HG02885 (cell line): ENCODE measurements around the gene ARHGAP40.
A peak's percentile ranks its signal among the peaks of the same experiment; 100 is the strongest.

Source experiments
- ATAC-seq: cut with Tn5 transposase; IDR thresholded peaks from one replicate; pipeline ENCODE4 v1.9.1; 2021; ENCODE audit warnings: mild to moderate bottlenecking; ENCODE audit not compliant: unreplicated experiment, poor library complexity

Gene ARHGAP40

DNA sequence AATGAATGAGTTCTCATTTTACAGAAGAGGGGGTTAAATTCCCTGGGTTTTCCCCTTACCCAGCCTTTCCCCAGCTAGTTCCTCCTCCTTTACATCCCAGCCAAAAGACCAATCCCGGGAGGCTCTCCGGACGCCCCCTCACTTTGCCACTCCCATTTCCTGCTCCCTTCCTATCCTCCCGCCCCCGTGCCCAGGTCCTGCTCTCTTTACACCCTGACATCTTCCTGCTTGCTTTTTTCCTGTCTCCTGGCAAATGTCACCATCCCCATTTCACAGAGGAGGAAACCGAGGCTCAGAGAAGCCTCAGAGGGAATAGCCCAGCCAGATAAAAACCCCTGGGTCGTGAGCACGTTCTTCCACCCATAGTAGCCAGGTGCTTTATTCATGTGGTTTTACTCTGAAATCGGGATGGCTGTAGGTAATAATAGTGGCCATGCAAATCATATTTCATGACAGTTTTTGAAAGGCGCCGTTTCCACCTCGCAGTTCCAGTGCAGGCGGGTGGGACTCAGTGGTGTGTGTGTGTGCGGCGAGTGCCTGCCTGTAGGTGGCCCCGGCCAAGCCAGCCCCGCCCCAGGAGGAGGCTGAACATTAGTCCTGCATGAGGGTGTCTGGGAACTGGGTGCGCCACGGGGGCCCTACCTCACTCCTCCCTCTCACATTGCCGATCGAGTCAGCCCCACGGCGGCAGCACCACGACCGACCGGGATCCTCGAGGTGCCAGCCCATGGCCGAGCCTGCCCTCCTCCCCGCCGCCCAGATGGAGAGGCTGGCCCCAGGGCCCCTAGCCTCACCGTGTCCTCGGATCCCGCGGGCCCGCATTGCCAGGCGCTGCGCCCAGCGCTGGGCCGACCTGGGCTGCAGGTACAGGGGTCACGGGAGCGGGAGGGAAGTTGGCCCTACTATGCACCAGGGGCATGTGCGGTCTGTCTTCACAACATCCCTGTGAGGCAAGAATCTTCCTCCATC, at the start of gene ARHGAP40:
ARHGAP40 (plus strand) TSS at position 594 of the 969 bp plus-strand sequence.
- ATAC-seq = peak; percentile 48

DNA sequence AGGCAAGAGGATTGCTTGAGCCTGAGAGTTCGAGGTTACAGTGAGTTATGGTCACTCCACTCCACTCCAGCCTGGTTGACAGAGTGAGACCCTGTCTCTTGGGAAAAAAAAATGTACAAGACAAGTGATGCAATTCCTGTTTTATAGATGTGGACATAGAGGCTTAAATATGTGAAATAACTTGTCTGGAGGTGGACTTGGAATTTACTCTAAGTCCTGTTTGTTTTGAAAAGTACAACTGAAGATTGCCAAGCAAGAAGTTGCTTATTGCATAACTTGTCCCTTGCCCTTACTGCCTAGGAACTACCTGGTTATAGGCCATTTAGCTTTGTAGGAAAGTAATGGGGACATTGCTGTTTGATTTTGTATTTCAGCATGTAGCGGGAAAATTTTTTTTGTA, 46.6 kb upstream of the ARHGAP40 start:
- no peak for ATAC-seq

DNA sequence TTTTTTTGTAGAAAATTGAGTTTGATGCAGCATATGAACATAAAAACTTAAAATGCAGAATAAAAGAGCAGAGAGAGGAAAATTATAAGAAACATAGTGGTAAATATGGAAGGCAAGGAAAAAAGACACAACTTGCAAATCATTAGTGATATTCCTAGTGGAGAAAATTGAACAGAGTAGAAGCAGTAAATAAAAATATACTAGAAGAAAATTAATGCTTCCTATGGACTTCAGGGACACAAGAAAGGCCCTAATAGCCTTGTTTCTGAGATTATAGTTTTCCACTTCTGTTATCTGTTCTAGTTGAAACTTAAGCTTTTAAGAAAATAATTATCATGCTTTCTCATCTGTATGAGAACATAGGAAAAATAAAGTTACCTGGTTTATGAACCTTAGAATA, 46.2 kb upstream of the ARHGAP40 start:
- ATAC-seq = no peak

DNA sequence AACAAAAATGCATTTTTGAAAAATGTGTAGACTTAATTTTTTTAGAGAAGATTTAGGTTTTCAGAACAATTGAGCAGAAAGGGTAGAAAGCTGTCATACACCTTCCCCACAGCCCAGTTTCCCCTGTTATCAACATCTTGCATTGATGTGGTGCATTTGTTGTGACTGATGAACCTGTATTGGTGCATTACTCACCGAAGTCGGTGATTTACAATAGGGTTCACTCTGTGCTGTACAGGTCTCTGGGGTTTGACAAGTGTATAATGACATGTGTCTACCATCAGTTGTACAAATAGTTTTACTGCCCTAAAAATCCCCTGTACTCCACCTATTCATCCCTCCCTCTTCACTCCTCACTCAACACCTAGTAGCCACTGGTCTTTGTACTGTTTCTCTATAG, 44.4 kb upstream of the ARHGAP40 start:
- ATAC-seq = no peak

DNA sequence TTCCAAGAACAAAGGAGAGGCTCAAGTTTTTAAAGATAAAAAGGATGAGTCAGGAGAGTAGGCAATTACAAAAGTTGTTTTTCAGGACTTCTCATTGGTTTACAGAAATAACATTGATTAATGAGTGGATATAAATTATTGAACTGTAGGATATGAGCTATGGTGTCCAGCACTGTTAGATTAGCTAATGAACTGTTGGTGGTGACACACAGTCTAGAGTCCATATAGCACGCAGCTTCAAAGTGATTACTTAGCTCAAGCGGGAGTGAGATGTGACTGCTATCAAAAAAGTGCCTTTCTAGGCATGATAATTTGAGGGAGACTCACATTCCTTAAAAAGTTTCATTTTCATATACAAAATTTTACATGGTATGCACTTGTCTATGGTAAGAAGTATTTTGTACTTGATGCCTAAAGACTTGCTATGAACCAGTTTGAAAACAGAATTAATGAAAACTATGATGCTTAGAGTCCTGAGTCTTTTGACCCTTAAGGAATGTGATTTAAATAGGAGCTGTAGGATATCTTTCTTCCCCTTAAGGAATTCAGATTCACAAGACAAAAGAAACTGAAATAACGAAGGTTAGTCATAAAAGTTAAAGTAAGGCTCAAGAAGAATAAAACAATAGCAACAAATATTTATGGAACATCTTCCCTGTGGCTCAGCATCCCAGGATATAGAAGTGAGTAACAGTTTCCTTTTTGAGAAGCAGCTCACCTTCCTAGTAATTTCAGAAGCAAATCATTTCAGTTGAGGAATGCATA, 42.8 kb upstream of the ARHGAP40 start:
- no peak for ATAC-seq

DNA sequence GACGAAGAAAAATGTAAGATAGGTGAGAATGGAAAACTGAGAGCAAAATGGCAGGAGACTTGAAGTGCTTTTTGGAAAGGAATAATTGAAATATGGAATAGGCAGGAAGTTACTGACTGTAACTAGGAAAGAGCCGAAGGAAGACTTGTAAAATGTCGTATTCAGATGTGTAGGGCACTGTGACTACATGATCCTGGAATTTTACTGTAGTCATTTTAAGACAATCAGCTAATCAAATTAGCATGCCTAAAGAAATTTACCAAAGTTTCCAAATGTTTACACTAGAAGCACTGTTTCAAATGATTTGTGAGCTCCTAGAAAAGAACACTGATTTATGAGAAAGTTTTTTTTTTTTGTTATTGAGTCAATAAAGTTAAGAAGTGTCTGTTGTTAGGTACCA, 41.8 kb upstream of the ARHGAP40 start:
- ATAC-seq = no peak

DNA sequence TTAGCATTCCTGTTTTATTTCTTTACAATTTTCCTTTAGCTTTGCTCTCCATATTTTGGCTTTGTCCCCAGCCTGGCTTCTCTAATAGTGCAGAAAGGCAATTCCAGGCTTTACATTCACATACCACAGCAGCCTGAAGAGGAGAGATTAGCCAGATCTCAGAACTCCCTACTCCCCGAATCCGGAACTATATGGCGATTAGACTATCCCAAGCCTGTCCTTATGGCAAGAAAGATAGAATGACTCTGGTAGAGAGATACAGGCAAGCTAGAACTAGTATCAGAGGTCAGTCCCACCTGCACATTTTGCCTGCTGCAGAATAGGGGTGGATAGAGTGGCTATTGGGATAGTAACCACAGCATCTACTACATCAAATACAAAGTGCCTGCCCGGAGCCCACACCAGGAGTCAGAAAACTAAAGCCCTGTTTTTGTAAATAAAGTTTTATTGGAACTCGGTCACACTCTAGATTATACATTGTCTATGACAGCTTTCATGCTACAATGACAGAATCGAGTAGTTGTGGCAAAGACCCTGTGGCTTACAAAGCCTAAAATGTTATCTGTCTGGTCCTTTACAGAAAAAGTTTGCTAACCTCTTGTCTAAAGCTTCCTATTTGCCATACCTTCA, 37.7 kb upstream of the ARHGAP40 start:
- no peak for ATAC-seq

DNA sequence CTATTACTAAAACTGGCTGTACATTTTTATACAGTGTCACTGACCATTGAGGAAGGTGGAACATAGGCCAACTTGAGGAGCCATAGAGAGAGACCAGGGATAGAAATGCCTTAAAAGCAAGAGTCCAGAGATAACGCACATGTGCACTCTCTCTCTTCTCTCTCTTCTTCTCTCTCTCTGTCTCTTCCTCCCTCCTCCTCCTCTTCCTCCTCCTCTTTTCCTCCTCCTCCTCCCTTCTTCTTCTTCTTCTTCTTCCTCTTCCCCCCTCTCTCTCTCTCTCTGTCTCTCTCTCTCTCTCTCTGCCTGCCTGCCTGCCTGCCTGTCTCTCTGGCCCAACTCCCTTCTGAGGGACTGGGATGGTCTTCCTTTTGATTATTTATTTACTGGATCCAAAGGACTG, 36.9 kb upstream of the ARHGAP40 start:
- ATAC-seq = no peak

DNA sequence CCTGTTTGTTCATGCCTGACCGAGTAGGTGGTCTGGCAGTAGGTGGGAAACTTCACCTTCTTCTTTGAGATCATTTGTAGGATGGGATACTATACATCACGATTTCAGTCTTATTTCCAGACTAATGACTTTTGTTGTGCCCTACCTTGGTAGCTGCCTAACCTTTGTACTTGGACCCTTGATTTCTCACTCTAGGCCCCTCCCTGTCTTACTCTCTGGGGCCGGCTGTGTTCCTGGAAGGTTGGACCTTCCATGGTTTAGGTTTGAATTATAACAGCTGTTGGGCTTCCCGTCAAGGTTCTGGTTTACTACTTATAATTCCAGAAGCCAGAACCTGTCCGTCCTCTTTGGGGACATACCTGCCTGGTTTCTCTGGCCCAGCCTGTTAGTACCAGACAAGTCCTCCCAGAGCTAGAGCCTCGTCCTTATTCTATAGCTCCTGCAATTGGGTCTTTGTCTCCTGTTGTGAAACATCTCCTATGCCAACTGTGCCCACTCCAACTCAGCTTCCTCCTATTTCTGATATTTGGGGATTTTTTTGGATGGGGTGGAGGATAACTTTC, 35.5 kb upstream of the ARHGAP40 start:
- ATAC-seq = no peak

DNA sequence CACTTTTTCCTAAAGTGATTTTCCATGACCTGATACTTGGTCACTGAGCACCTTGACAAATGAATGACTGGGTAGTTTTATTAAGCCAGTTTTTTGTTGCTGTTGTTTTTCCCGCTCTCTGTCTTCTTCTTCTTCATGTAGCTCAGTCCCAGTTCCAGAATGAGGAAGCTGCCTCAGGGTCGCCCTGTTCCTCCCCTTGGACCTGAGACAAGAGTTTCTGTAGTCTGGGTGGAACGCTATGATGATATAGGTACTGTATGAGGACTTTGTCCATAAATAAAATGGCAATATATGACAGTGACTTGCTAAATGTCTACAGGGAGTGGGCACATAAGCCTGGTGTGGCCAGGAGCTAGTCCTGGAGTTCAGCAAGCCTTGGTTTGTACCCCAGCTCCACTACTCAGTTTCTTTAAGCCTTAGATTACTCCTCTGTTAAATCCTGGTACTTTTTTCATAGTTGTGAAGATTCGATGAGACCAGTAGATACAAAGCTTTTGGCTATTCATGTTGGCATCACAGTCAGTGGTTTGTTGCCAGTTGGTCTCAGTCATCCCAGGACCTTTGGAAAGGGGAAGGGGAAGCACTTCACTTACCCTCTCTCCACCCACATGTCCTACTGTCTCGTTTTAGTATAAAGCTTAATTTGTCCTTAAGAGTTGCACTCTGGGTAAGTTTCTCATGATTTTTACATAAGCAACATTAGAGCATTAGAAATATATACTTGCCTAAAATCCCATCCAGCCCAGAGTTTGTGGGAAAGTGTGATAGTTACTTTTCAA, 31.7 kb upstream of the ARHGAP40 start:
- ATAC-seq = no peak

DNA sequence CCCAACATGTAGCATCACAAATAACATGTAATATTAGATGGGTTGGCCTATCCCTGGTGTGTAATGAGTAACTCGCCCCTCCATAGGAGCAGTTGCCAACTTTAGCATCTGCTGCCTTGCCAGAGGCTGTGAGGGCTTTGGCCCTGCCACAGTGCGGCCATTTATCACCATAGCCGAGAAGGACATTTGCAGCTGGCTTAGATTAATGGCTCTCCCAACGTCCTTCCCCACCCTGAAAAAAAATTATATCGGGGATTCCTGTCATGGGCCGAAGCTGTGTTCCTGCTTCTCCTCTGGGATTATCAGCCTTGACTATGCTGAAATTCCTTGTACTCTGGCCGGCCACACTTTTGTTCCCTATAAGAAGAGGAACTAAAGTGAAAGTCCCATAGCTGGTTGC, 28.2 kb upstream of the ARHGAP40 start:
- ATAC-seq = no peak

DNA sequence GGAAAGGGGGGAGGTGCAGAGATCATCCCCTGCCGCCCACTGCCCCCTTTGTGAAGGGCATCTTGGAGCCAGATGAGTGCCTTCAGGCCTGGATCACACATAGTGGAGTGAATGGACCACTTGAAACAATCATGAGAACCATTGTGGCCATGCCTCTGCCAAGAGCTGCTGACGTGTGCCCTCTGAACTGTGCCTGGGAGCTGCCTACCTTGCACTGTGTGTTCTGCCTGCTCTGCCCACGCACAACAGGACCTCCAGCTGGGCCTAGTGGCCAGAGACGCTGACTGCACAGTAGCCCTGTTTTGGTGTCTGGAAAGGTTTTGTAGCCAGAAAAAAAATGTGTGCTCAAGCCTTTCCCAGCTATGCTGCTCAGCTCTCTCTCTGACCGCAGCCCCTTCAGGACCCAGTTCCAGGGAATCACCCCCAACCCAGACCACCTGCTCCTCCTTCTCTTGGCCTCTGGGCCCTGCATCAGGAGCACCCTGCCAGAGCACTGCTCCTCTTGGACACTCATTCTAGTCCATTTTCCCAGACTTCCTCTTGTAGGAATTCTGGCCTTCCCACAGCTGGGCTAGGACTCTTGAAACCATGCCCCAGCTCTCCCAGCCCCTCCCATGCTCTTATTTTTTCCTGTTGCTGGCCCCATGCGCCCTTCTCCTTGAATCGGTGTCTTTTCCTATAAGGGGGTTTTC, 22.2 kb upstream of the ARHGAP40 start:
- ATAC-seq = no peak

DNA sequence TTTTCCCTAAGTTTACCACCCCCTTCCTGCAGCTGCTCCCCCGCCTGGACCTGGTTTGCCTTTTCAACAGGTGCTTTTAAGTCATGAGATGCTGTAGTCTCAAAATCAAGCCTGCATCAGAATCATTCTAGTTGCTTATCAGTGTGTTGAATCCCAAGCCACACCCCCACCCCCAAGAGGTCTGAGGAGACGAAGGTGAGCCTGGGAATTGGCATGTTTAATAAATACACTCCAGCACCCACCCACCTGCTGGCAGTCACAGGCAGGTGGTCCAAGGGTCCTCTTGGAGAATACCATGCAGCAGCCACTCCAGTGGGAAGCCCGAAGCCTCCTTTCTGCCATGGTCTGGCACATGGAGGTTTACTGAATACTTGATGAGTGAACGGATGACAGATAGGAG, 21.7 kb upstream of the ARHGAP40 start:
- no peak for ATAC-seq

DNA sequence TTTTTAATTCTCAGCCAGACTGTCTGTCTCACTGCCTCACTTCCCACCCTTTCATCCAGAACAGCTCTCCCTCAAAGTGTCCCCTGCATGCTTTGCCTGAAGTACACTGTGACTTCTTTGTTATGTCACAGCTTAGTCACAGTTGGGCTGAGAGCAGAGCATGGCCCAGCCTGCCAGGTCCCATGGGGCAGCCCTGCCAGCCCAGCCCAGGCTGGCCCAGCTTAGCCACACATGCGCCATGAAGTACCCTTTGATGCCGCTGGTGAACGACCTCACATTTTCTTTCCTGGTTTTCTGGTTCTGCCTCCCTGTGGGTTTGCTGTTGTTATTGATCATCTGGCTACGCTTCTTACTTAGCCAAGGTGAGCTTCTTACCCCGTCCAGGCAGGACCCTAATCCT, 20.6 kb upstream of the ARHGAP40 start, which contains the start of gene ADIG:
ADIG (plus strand) TSS at position 185 of the 400 bp plus-strand sequence; CDS start at position 239, 54 bp downstream.
- no peak for ATAC-seq

DNA sequence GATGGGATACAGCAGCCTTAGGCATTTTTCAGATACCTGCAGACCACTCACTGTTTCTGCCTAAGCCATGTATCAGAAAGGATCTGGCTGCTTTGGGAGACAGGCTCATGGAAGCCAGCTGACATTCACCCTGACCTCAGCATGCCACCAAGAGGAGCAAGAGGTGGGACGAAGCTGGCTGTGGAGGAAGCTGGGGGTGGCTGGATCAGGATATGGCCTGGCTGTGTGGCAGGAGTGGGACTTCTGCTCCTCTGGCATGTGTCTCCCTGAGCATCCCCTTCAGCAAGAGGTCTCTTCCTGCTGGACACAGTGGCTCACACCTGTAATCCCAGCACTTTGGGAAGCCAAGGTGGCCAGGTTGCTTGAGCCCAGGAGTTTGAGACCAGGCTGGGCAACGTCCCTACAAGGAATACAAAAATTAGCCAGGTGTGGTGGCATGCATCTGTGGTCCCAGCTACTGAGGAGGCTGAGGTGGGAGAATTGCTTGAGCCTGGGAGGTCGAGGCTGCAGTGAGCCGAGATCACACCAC, 19.7 kb upstream of the ARHGAP40 start:
- ATAC-seq = no peak

DNA sequence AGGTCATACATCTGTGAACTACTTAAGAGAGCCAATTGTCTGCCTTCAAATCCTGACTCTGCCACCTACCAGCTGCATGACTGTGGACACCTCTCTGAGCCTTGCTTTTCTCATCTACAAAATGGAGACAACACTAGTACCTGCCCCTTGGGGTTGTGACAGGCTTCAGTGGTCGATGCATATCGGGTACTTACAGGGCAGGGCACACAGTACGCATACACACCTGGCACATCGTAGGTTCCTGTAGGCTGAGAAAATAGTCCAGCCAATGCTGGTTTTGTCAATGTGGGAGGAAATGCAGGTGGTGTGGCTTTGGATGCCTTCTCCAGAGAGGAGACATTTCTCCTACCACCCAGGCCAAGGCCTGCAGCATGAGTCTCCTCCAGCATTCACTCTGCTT, 18.3 kb upstream of the ARHGAP40 start:
- ATAC-seq = no peak

DNA sequence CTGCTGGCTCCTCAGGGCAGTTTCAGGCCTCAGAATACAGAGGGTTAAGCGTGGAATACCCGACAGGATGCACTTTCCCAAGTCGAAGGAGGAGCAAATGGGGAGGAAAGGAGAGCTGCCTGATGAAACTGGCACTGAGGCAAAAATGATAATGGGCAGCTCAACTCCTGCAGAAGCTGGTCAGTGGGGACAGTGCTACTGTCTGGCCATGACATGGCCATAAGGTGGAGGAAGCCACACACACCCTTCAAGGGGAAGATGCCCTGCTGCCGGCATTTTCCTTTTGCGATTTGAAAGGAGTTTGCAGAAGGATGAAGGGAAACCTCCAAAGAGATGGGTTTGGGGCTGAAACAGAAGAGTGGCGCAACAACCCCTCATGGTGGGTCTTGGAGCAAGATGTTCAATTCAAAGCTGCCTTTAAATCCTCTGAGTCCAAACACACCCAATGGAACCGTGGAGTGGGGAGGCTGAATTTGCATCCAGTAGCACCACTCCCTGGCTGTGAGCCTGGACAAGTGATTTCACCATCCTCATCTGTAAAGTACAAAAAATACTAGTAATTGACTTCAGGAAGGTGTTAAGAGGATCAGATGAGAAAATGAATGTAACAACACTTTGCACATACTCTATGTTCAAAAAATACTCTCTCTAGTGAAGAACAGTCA, 17.4 kb upstream of the ARHGAP40 start:
- ATAC-seq = no peak

DNA sequence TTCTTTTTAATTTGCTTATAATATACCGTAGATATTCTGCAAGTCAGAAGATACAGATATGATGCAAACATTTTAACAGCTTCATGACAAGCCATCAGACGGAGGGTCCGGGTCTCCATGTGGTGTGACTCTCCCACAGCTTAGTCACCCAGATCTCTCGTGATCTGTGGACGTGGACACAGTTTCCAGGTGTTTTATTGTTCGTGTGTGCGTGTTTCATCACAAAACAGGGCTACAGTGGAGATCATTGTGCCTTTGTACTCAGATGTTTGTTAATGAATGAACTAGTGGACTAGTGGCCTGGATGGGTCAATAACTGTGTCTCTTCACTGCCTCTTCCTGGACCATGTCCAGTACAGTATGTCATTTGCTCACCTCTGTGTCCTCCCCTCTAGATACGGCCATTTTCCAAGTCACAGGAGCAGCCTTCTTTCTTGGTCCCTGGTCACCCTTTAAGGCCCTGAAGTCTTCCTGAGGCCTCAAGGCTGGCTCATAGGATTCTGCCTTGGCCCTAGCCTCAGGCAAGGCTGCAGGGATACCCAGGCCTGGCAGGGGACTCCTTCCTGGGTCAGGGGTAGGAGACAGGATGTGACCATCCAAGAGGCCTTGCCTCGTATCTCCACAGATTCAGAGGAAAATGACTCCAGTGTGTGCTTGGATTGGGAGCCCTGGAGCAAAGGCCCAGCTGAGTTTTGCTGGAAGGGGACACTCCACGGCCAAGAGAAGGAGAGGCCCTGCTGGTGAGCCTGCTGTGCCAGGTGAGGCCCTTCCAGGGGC, 16.0 kb upstream of the ARHGAP40 start:
- ATAC-seq = no peak
